HG02763 (cell line): ENCODE results near the gene CELA2A.
A peak's percentile ranks its signal among the peaks of the same experiment; 100 is the strongest.

Experiments
- ATAC-seq: cut with Tn5 transposase; IDR thresholded peaks from one replicate; pipeline ENCODE4 v1.9.1; 2021; ENCODE audit warnings: mild to moderate bottlenecking, moderate library complexity; ENCODE audit not compliant: unreplicated experiment

Gene CELA2A

GRCh38 chr1:15456313-15456954, at the start of gene CELA2A:
Gene CELA2A, plus strand, starts transcription at chr1:15456732. Its CDS starts 22 bp downstream, at chr1:15456754.
- no peak for ATAC-seq

GRCh38 chr1:15407580-15407979, 49.0 kb upstream of the CELA2A start:
- no peak for ATAC-seq

GRCh38 chr1:15408890-15409387, 47.6 kb upstream of the CELA2A start:
- ATAC-seq, result no peak

GRCh38 chr1:15409388-15410222, 46.9 kb upstream of the CELA2A start, which contains the start of gene EFHD2:
Gene EFHD2, plus strand, starts transcription at chr1:15409888. Its CDS starts 84 bp downstream, at chr1:15409972.
- peak; percentile 76 for ATAC-seq

- no peak for ATAC-seq
Observed at GRCh38 chr1:15410223-15410883, 46.2 kb upstream of the CELA2A start.

- no peak for ATAC-seq
Observed at GRCh38 chr1:15410884-15411245, 45.7 kb upstream of the CELA2A start.

- peak; percentile 42 for ATAC-seq
Observed at GRCh38 chr1:15411593-15412137, 44.9 kb upstream of the CELA2A start.

- no peak for ATAC-seq
Observed at GRCh38 chr1:15412175-15412800, 44.2 kb upstream of the CELA2A start.

- ATAC-seq, result no peak
Observed at GRCh38 chr1:15412843-15413242, 43.7 kb upstream of the CELA2A start.

GRCh38 chr1:15413563-15414444, 42.7 kb upstream of the CELA2A start:
- no peak for ATAC-seq

- no peak for ATAC-seq
Observed at GRCh38 chr1:15414445-15414983, 42.0 kb upstream of the CELA2A start.

- no peak for ATAC-seq
Observed at GRCh38 chr1:15417059-15417934, 39.2 kb upstream of the CELA2A start.

GRCh38 chr1:15418806-15419515, 37.6 kb upstream of the CELA2A start:
- no peak for ATAC-seq

- ATAC-seq, result no peak
Observed at GRCh38 chr1:15420853-15421465, 35.6 kb upstream of the CELA2A start.

GRCh38 chr1:15422871-15423270, 33.7 kb upstream of the CELA2A start:
- no peak for ATAC-seq

GRCh38 chr1:15423355-15424077, 33.0 kb upstream of the CELA2A start:
- no peak for ATAC-seq

- ATAC-seq, result no peak
Observed at GRCh38 chr1:15424146-15424667, 32.3 kb upstream of the CELA2A start.
